AG04450 (cell line): ENCODE data around the gene ST8SIA1. TPM values are rescaled to one million over a fixed set of nuclear protein-coding genes. Genes with fewer than 3 reads are reported as not detected.

ENCODE experiments used
- CTCF ChIA-PET: fragments of 300-600, 350-600 bp; formaldehyde crosslinking; extraction: SDS; loops from one replicate; lab custom pipeline; 2022; ENCODE audit warnings: antibody characterized with exemption, inconsistent platforms; lab: Charles Lee
- POLR2A ChIA-PET: fragments of 350-600 bp; formaldehyde crosslinking; extraction: SDS; loops from one replicate; lab custom pipeline; 2021; ENCODE audit warnings: antibody characterized with exemption, inconsistent platforms; lab: Yijun Ruan, JAX
- DNase-seq: peaks from one replicate; pipeline ENCODE4 v3.0.0-alpha.2; 2011; ENCODE audit warnings: low read depth, low spot score
- H3K27ac ChIP-seq: one replicate; pipeline ENCODE4 v1.5.1; 2012; ENCODE audit warnings: low read depth, low read length, control low read depth
- H3K27me3 ChIP-seq: one replicate; pipeline ENCODE4 v1.6.0; 2012; ENCODE audit warnings: low read length; ENCODE audit not compliant: control insufficient read depth, insufficient read depth
- H3K4me3 ChIP-seq: 2 replicates; pipeline ENCODE4 v1.5.1; 2011; ENCODE audit warnings: mild to moderate bottlenecking, low read depth, low read length, control low read depth
- H3K9me3 ChIP-seq: 2 replicates; pipeline ENCODE4 v1.5.1; 2012; ENCODE audit warnings: low read length; ENCODE audit not compliant: control insufficient read depth, insufficient read depth
- CTCF ChIP-seq: IDR thresholded peaks from 2 replicates; pipeline ENCODE4 v1.5.1; 2011; ENCODE audit warnings: low read depth, low read length, control low read depth, inconsistent platforms
- polyA plus RNA-seq: library from polyadenylated mRNA; depleted of rRNA; stranded (reverse); fragments of >200 nt; gene quantifications from 2 replicates; pipeline ENCODE4 v1.2.3, GENCODE V29; 2011

ST8SIA1 gene
- polyA plus RNA-seq, 1 experiment, result 0.26 TPM

GRCh38 chr12:22333186-22333712, 1.3 kb downstream of the ST8SIA1 start:
- no peak for TF ChIP-seq CTCF
- no peak overlapping the region for H3K4me3 ChIP-seq
- H3K27me3 ChIP-seq, result peaks cover 35% of the 10 kb centered on the region
- peak; percentile 20 for DNase-seq
- ChIA-PET CTCF (interaction anchor here (1.5 to 1.6 kb wide), 2 partner anchors 108 to 231 kb away, joined by 3 to 4 read pairs; no protein-coding TSS in a partner anchor), POLR2A (interaction anchor here (0.6 kb wide), 1 partner anchor 250 kb away, joined by 3 read pairs; no protein-coding TSS in a partner anchor)
- H3K27ac ChIP-seq, result no peak overlapping the region
- no peaks in the 10 kb centered on the region; the same call in 1 of the 2 replicates for H3K9me3 ChIP-seq

GRCh38 chr12:22332202-22332601, 2.3 kb downstream of the ST8SIA1 start:
- ChIA-PET POLR2A (no interaction called here), CTCF (no interaction called here)
- DNase-seq, result no peak
- TF ChIP-seq CTCF, result no peak
- Histone ChIP-seq H3K4me3 (no peak overlapping the region), H3K27ac (no peak overlapping the region), H3K9me3 (no peaks in the 10 kb centered on the region; the same call in 1 of the 2 replicates), H3K27me3 (peaks cover 37% of the 10 kb centered on the region)

- H3K4me3 ChIP-seq, result no peak overlapping the region
- DNase-seq, result no peak
- no peak for TF ChIP-seq CTCF
- H3K27ac ChIP-seq, result no peak overlapping the region
- no peaks in the 10 kb centered on the region; the same call in 1 of the 2 replicates for H3K9me3 ChIP-seq
- peaks cover 31% of the 10 kb centered on the region for H3K27me3 ChIP-seq
- ChIA-PET CTCF (interaction anchor here (0.5 to 1.3 kb wide), 3 partner anchors 95 to 247 kb away, joined by 3 to 4 read pairs (median 4); no protein-coding TSS in a partner anchor), POLR2A (no interaction called here)
These were observed 4.9 kb downstream of the ST8SIA1 start for GRCh38 chr12:22329621-22330020.

- POLR2A ChIA-PET, result no interaction called here
- CTCF ChIA-PET, result no interaction called here
- Histone ChIP-seq H3K9me3 (no peaks in the 10 kb centered on the region), H3K4me3 (no peak overlapping the region), H3K27ac (no peak overlapping the region), H3K27me3 (peaks cover 6% of the 10 kb centered on the region)
- no peak for DNase-seq
- no peak for TF ChIP-seq CTCF
These were observed 9.3 kb downstream of the ST8SIA1 start for GRCh38 chr12:22325218-22325617.

GRCh38 chr12:22322091-22322490, 12.4 kb downstream of the ST8SIA1 start:
- Histone ChIP-seq H3K4me3 (no peak overlapping the region), H3K27me3 (peaks cover 3% of the 10 kb centered on the region), H3K27ac (no peak overlapping the region), H3K9me3 (no peaks in the 10 kb centered on the region)
- DNase-seq, result no peak
- TF ChIP-seq CTCF, result no peak
- ChIA-PET POLR2A (no interaction called here), CTCF (interaction anchor here (1.5 kb wide), 1 partner anchor 14 kb away, joined by 4 read pairs; no protein-coding TSS in a partner anchor)
